ENCODE measurements around the gene PORCN. TPM values are rescaled to one million over a fixed set of nuclear protein-coding genes. Genes with fewer than 3 reads are reported as not detected.

Gene PORCN
- total and polyA plus RNA-seq, 2 donors (not counting 3 experiments of a cell fraction or from before 2014, with no cell fraction given): 7.6 to 21.0 TPM

DNA sequence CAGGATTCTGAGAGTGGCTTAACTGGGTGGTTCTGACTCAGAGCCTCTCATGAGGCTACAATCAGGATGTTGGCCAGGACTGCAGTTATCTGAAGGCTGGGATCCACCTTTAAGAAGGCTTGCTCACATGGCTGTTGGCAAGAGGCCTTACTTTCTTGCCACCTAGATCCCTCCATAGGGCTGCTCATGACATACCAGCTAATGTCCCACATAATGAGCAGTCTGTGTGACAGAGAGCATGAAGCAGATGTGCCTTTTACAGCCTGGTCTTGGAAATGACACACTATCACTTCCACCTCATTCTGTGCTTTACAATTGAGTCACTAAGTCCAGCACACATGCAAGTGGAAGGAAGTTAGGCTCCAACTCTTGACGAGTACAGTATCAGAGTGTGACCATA lies 61.2 kb downstream of the PORCN start:
- dilution Hi-C loops (cut with MboI; ENCODE audit: extremely low pct_ligation_motif_present, low sequenced_read_pairs) (no loop called here), intact Hi-C loops (cut with micrococcal nuclease) (loop anchor here (1.0 kb wide), 1 partner anchor 31 kb away; the partner anchor contains the start of gene TBC1D25)
- Histone ChIP-seq H3K9ac (replicated peaks; ENCODE audit: extremely low read depth, insufficient read depth, low read length) (peak overlapping the region; percentile 23), H4K20me1 (replicated peaks; ENCODE audit: control insufficient read depth, extremely low read depth, insufficient read depth, low read length) (no peaks in the 10 kb centered on the region), H3K27me3 (ENCODE audit: control insufficient read depth in 2 of 2, insufficient read depth in 2 of 2, low read length in 2 of 2) (no peaks in the 10 kb centered on the region), H3K4me3 (replicated peaks in 1 of 3; ENCODE audit: insufficient read depth in 1 of 3, low read depth in 1 of 3, low read length in 3 of 3) (no peak overlapping the region), H3K4me2 (ENCODE audit: insufficient read depth, low read length) (peak overlapping the region; percentile 0), H2AFZ (ENCODE audit: low read depth, low read length) (no peak overlapping the region), H3K27ac (ENCODE audit: insufficient read depth, low read depth, low read length) (peak overlapping the region; percentile 82), H3K9me1 (replicated peaks; ENCODE audit: control insufficient read depth, extremely low read depth, insufficient read depth, low read length) (no peaks in the 10 kb centered on the region), H3K79me2 (ENCODE audit: control insufficient read depth, insufficient read depth, low read length) (peaks cover 2% of the 10 kb centered on the region), H3K36me3 (ENCODE audit: control insufficient read depth in 2 of 2, extremely low read depth in 1 of 2, insufficient read depth in 2 of 2, low read length in 2 of 2) (no peaks in the 10 kb centered on the region), H3K9me3 (replicated peaks; ENCODE audit: control insufficient read depth, insufficient read depth, low read length) (no peaks in the 10 kb centered on the region), H3K4me1 (ENCODE audit: control insufficient read depth, extremely low read depth, insufficient read depth, low read length) (peaks cover 7% of the 10 kb centered on the region)
- DNase-seq (ENCODE audit: low read depth, low spot score) (peak; percentile 64), FAIRE-seq (peak; percentile 83)
- ChIA-PET CTCF (no interaction called here), POLR2A (no interaction called here)
- TF ChIP-seq FOS (IDR thresholded peaks at IDR 0.05; ENCODE audit: borderline replicate concordance, insufficient read depth, low read length) (peak; percentile 53), GATA2 (IDR thresholded peaks at IDR 0.05; ENCODE audit: insufficient read depth, insufficient read length, low read depth, low read length) (peak; percentile 15), POLR2A (IDR thresholded peaks at IDR 0.05; ENCODE audit: low read depth, low read length) (no peak), MYC (IDR thresholded peaks at IDR 0.05; ENCODE audit: low read depth, low read length) (no peak), JUN (IDR thresholded peaks at IDR 0.05; ENCODE audit: borderline replicate concordance, insufficient read depth, insufficient read length, low read depth) (peak; percentile 39), EZH2 (IDR thresholded peaks at IDR 0.05; ENCODE audit: borderline replicate concordance, low read depth, low read length, severe bottlenecking) (no peak), POLR2AphosphoS5 (IDR thresholded peaks at IDR 0.05; ENCODE audit: insufficient read depth, low read depth, low read length) (peak; percentile 38)
- TF ChIP-seq, protein P1, sequence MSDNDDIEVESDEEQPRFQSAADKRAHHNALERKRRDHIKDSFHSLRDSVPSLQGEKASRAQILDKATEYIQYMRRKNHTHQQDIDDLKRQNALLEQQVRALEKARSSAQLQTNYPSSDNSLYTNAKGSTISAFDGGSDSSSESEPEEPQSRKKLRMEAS (IDR thresholded peaks at IDR 0.05; ENCODE audit: insufficient read depth, insufficient read length): no peak
- TF ChIP-seq, protein P2, sequence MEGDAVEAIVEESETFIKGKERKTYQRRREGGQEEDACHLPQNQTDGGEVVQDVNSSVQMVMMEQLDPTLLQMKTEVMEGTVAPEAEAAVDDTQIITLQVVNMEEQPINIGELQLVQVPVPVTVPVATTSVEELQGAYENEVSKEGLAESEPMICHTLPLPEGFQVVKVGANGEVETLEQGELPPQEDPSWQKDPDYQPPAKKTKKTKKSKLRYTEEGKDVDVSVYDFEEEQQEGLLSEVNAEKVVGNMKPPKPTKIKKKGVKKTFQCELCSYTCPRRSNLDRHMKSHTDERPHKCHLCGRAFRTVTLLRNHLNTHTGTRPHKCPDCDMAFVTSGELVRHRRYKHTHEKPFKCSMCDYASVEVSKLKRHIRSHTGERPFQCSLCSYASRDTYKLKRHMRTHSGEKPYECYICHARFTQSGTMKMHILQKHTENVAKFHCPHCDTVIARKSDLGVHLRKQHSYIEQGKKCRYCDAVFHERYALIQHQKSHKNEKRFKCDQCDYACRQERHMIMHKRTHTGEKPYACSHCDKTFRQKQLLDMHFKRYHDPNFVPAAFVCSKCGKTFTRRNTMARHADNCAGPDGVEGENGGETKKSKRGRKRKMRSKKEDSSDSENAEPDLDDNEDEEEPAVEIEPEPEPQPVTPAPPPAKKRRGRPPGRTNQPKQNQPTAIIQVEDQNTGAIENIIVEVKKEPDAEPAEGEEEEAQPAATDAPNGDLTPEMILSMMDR (IDR thresholded peaks at IDR 0.05; ENCODE audit: extremely low read depth in 1 of 2, insufficient read depth in 1 of 2, low read depth in 1 of 2, low read length in 2 of 2): no peak
- BruUV-seq (replicated peaks): no TSS peak

Other genes starting within 250 kb of the PORCN start
- not detected in 2 replicates for gene SSX3, start 152.3 kb upstream of the PORCN start, total RNA-seq
- gene SSX3, start 152.3 kb upstream of the PORCN start, polyA plus RNA-seq: not detected in 2 replicates
- not detected in 2 replicates for gene SSX4, start 125.5 kb upstream of the PORCN start, total RNA-seq
- gene SSX4, start 125.5 kb upstream of the PORCN start, polyA plus RNA-seq: not detected in 2 replicates
- not detected in 2 replicates for gene SSX4B, start 97.0 kb upstream of the PORCN start, total RNA-seq
- not detected in 2 replicates for gene SSX4B, start 97.0 kb upstream of the PORCN start, polyA plus RNA-seq
- gene SLC38A5, start 38.7 kb upstream of the PORCN start, total RNA-seq: 25.1 and 28.8 TPM in 2 replicates
- 21.6 and 24.1 TPM in 2 replicates for gene SLC38A5, start 38.7 kb upstream of the PORCN start, polyA plus RNA-seq
- 52.9 and 59.9 TPM in 2 replicates for gene FTSJ1, start 32.8 kb upstream of the PORCN start, total RNA-seq
- gene FTSJ1, start 32.8 kb upstream of the PORCN start, polyA plus RNA-seq: 63.9 and 76.3 TPM in 2 replicates
- 102 and 114 TPM in 2 replicates for gene EBP, start 12.8 kb downstream of the PORCN start, total RNA-seq
- gene EBP, start 12.8 kb downstream of the PORCN start, polyA plus RNA-seq: 178 and 183 TPM in 2 replicates
- gene TBC1D25, start 30.7 kb downstream of the PORCN start, total RNA-seq: 14.4 and 16.3 TPM in 2 replicates
- gene TBC1D25, start 30.7 kb downstream of the PORCN start, polyA plus RNA-seq: 16.0 and 18.3 TPM in 2 replicates
- gene RBM3, start 65.5 kb downstream of the PORCN start, total RNA-seq: 477 and 485 TPM in 2 replicates
- gene RBM3, start 65.5 kb downstream of the PORCN start, polyA plus RNA-seq: 223 and 313 TPM in 2 replicates
- 85.0 and 96.1 TPM in 2 replicates for gene WDR13, start 88.5 kb downstream of the PORCN start, total RNA-seq
- gene WDR13, start 88.5 kb downstream of the PORCN start, polyA plus RNA-seq: 169 and 253 TPM in 2 replicates
- 0.73 TPM in 1 of 2 replicates, not detected in the other for gene WAS, start 174.8 kb downstream of the PORCN start, total RNA-seq
- not detected in 2 replicates for gene WAS, start 174.8 kb downstream of the PORCN start, polyA plus RNA-seq
- 18.2 and 20.0 TPM in 2 replicates for gene SUV39H1, start 187.7 kb downstream of the PORCN start, total RNA-seq
- gene SUV39H1, start 187.7 kb downstream of the PORCN start, polyA plus RNA-seq: 19.0 and 22.0 TPM in 2 replicates